Non-pigmented ciliary epithelial cell (primary cell): ENCODE data around the gene ZBED5.

Experiments used
- DNase-seq: peaks from one replicate; pipeline ENCODE4 v3.0.0-alpha.2; 2010; ENCODE audit warnings: low read depth

The ZBED5 gene

DNA sequence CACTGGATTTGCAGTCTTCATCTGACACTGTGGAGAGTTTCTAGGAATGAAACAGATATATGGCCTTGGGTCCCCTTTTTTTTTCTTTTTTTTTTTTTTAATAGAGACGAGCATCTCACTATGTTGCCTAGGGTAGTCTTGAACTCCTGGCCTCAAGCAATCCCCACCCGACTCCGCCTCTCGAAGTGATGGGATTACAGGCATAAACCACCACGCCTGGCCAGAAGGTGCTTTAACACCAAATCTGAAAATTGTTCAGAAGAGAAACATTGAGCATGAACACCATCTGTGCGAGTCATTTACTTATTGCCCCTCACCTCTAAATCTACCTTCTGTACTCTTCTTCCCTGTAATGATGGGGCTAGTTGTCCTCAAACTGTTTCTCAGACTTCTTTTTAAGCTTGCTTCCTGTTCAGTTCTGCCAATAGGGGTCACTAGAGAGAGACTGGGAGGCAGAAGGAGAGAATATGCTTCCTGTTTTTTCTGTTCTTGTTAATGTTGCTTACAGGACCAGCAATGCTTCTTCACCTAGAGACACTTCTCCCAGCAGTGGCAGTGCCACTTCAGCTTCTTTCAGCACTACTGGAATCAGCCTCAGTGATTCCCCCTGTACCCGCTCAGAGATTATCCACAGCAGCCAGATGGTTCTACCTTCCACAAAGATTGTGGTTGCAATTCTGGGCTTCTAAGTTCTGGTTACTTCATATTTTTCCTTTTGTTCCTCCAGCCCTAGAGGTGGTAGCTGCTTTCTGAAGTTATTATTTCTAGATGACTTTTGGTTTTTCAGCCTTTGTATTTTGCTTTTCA, 20.8 kb upstream of the ZBED5 start:
- no peak for DNase-seq

DNA sequence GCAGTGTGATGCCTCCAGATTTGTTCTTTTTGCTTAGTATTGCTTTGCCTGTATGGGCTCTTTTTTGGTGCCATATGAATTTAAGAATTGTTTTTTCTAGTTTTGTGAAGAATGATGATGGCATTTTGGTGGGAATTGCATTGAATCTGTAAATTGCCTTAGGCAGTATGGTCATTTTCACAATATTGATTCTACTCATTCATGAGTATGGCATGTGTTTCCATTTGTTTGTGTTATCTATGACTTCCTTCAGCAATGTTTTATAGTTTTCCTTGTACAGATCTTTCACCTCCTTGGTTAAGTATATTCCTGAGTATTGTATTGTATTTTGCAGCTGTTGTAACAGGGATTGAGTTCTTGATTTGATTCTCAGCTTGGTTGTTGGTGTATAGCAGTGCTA, 18.3 kb upstream of the ZBED5 start:
- DNase-seq: no peak

DNA sequence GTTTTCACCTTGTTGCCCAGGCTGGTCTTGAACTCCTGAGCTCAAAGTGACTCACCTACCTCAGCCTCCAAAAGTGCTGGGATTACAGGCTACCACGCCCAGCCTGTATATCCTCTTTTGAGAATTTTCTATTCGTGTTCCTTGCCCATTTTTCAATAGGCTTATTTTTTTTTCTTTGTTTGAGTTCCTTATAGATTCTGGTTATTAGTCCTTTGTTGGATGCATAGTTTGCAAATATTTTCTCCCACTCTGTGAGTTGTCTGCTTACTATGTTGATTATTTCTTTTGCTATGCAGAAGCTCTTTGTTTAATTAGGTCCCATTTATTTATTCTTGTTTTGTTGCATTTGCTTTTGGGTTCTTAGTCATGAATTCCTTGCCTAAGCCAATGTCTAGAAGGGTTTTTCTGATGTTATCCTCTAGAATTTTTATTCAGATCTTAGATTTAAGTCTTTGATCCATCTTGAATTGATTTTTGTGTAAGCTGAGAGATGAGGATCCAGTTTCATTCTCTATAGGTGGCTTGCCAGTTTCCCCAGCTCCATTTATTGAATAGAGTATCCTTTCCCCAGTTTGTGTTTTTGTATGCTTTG, 17.7 kb upstream of the ZBED5 start:
- no peak for DNase-seq

DNA sequence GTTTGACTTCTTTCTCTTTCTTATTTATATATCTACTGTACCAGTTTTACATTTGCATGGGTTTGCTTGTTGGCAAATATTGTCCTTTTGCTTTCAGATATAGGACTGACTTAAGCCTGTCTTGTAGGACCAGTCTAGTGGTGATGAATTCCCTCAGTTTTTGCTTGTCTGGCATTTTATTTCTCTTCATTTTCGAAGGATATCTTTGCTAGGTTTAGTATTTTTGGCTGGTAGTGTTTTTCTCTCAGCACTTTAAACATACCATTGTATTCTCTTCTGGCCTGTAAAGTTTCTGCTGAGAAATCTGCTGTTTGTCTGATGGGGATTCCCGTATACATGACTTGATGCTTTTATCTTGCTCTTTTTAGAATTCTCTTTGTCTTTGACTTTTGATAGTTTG, 14.2 kb upstream of the ZBED5 start:
- no peak for DNase-seq

DNA sequence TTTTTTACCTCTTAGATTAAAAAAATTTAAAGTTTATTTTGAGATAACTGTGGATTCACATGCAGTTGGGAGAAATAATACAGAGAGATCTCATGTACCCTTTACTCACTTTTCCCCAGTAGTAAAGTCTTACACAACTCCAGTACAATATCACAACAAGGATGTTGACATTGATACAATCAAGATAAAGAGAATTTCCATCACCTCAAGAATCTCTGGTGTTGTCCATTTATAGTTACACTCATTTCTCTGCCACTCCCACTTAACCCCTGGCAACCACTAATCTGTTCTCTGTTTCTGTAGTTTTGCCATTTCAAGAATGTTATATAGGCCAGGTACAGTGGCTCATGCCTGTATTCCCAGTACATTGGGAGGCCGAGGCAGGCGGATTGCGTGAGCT, 10.5 kb upstream of the ZBED5 start:
- no peak for DNase-seq

DNA sequence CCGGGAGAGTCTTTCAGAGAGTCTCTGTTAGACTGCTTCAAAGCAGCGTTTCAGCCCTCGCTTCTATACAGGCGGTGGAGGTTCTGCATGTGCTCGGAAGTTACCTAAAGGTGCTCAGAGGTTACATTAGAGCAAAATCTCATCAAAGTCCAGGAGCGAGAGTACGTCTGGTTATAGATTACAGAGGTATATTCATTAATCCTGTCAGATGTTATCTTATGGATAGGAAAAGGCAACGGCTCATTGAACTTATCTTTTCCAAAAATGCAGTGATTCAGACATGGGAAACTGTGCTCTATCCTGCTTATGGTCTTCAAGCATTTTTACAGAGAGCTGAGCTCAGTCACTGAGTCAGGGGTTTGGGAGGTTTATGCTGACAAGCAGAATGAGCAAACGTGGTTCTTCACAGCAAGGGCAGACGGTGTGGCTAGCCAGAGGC, 9.1 kb upstream of the ZBED5 start:
- DNase-seq: peak; percentile 68

DNA sequence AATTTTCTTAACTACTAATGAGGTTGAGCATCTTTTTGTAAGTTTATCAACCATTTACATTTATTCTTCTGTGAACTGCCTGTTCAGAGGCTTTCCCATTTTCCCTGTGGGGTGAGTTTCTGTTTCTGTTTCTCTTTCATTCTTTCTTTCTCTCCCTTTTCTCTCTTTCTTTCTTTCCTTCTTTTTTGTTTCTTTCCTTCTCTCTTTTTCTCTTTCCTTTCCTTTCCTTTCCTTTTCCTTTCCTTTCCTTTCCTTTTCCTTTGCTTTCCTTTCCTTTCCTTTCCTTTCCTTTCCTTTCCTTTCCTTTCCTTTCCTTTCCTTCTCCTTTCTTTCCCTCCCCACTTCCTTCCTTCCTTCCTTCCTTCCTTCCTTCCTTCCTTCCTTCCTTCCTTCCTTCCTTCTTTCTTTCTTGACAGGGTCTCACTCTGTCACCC, 8.0 kb upstream of the ZBED5 start:
- no peak for DNase-seq

DNA sequence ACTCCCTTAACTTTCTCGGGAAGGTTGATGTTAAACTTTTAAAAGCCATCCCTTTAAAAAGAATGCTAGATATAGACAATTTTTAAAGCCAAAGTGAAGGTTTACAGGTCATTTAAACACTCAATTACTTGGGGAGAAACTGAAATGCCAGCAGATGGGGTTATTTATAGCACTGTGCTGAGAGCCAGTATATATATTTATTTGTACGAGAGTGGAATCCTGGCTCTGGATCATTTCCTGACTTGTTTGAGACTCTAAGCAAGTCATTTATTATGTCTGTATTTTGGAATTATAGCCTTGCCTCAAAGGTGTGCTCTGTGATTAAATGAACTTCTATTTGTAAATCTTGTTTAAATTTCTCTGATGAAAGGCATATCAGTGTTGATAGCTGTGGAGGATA, 6.8 kb upstream of the ZBED5 start:
- no peak for DNase-seq

DNA sequence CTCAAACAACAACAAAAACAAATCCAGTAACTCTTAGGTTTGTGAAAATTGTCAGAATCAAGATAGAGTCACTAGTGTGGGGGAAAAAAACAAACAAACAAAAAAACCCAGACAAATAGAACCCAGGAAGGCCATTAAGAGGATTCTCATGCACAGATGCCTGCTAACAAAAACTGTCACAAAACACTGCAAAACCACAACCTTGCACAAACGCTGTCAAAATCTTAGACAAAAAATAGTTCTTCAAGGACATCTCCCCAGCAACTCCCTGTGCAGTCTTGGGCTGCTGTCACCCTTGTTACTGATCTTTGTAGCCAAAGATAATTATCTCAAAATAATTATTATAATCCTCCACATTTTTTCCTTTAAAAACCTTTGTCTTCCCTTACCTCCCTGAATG, 4.6 kb upstream of the ZBED5 start:
- DNase-seq: no peak

DNA sequence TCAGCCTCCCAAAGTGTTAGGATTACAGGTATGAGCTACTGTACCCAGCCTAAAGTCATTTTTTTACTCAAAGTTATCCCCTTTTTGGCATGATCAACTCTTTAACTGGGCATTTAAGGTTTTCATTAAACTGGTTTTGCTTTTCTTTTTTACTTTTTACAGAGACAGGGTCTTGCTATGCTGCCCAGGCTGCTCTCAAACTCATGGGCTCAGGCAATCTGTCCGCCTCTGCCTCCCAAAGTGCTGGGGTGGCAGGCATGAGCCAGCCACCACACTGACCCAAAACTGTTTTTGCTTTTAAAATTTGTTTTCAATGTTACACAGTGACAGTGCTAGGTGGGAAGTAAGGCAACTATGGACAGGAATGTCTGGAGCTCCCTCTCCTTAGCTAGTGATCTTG, 3.9 kb upstream of the ZBED5 start:
- no peak for DNase-seq

DNA sequence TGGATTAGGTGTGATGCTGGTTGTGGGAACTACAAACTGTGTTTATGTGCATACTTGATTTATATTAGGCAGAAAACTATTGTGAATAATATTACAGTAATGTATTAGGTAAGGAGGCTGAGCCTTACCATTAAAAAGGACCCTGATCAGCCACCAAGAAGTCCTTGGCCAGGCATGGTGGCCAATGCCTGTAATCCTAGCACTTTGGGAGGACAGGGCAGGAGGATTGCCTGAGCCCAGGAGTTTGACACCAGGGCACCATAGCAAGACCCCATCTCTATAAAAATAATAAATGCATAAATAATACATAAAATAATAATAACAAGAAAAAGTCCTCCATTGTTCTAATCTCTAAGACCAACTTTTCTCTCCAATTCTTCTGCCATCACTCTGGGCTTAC, 3.2 kb upstream of the ZBED5 start:
- DNase-seq: no peak

DNA sequence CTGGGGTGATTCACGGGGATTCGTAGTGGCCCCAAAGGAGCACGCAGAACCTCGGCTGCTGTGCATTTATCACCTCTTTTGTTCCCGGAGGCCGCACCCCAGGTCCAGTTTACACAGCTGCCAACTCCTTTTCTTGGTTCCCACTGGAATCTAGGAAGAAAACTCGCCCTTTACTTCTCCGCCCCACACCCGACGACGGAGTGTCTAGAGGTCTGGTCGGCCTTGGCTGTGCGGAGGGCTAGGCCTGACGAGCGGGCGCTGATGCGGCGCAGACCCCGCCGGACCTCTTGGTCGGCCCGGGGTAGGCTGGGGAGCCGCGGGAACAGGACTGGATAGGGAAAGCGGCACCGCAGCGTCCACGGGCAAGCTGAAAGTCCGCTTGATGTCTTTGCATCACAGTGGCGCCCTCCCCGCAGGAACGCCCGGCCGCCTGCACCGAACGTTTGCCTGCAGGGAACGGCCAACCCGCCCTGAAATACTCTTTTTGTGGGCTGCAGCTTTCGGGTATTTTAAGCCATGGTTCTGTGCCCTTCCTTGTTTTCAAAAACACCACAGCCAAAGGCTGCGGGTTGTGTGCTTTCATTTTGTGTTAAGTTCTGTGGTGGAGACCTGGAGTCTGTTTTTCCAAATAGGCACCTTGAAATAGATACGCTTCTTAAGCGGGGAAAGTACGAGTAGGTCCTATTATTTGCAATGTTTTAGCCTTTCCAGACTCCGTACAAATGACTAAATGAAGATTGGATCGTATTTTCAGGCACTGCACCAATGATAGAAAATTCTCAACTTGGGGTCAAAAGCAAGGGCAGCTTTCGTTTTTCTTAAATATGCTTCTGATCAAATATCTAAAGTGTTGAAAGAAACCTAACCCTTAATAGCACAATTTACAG, 829 bp upstream of the ZBED5 start:
- DNase-seq: no peak

DNA sequence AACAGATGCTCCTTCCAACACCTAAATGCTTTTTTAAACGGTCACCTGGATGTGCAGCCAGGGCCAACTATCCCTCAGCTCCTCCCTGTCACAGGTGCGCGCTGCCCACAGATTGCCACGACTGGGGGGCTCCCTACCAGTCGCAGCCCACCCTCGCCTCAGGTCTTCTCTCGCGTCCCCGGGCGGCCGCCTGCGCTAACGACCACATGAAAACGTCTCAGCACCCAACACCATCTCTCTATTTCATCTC, 469 bp downstream of the ZBED5 start:
- DNase-seq: no peak

DNA sequence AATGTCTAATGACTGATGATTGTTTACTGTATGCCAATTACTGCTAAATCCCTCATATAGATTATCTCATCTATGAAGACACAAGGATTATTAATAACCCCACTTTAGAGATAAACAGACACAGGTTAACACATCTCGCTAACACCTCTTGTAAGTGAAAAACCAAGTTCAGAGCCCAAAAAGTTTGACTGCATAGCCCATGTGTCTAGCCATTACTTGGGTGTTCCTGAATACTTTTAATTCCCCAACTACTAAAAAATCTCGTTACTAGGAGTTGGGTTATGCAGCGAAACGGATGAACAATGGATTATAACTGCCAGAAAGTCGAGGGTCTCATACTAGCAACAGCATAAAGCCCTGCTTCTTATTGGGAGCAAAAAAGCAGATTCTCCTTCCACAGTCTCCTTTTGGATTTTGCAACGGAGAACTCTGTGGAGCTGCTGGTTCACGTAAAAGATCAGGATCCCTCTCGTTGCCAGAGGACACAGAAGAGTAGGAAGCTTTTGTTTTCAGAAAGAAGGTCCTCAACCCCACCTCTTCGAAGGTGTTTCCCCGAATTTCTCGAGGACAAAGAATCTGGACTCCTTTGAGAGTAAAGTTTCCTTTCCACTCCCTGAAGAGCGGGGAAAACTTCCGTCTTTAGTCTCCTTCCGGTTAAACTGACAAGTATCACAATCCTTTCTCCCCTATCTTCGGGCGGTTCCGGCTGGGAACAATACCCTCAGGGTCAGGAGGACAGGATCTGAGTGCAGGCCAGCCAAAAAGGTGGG, 979 bp downstream of the ZBED5 start:
- DNase-seq: no peak

DNA sequence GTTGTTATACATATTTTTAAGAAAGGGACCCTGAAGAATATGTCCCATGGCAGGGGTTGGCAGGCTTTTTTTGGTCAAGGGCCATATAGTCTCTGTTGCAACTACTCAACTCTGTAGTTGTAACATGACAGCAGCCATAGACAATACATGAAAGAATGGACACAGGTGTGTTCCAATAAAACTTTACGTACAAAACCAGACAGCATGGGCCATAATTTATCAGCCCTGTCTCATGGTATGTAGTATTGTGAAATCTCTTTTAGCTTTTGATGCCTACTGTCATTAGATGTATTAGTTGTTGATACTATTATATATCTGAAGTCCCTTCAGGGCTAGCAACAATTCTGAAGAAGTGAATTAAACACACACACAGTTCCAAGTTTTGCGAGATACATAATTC, 2.6 kb downstream of the ZBED5 start:
- no peak for DNase-seq

DNA sequence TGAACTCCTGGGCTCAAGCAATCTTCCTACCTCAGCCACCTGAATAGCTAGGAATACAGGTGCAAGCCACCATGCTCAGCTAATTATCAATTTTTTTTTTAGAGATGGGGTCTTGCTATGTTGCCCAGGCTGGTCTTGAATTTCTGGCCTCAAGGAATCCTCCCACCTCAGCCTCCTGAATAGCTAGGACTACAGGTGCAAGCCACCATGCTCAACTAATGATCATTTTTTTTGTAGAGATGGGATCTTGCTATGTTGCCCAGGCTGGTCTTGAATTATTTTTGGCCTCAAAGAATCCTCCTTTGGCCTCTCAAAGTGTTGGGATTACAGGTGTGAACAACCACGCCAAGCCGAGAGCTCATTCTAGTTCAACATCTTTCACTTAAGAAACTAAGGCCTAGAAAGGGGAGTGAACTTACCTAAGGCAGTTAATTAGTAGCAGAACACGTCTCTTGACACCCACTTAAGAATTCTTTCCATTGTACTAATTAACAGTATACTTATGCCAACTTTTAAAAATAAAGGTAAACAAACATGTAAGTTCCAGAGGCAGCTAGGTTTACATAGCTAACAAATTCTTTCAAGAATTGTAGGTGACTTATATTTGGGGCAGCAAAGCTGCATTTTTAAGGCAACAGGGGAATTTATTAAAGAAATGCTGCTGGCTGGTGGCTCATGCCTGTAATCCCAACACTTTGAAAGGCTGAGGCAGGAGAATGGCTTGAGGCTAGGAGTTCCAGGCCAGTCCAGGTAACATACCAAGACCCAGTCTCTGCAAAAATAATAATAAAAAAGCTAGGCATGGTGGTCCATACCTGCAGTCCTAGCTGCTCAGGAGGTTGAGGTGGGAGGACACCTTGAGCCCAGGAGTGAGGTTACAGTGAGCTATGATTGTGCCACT, 9.6 kb downstream of the ZBED5 start:
- DNase-seq: no peak

DNA sequence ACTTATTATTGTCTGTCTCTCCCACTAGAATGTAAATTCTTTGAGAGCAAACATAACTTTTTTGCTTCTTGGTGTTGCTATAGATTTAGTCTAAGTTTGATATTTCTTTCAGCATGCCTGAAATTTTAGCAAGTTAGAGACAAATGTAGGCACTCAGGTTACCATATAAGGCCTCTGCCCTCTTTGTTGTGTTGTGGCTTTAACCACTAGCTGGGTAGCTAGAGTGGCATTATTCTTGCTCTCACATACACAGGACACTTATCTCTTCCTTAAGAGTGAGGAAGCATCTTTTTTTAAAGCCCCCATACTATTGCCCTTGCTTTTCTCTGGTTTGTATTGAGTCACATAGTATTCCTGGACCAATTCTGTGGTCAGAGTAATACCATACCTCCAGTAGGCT, 11.2 kb downstream of the ZBED5 start:
- DNase-seq: no peak

DNA sequence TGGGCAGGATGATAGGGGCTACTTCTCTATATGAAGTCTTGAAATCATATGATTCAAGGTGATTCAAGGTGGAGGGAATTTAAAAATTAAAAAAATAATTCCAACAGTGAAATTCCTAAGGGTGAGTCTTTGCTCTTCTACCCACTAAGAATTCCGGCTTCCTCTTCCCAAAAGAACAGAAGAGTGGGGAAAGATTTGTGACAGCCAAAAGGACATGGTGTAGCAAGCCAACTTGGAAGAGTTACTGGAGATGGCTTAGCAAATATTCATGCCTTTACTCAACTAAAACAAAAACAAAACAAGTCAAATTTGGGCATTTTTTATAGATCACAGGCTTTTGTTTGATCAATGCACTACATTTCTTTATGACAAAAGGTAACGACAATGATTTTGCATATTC, 12.3 kb downstream of the ZBED5 start:
- DNase-seq: no peak

DNA sequence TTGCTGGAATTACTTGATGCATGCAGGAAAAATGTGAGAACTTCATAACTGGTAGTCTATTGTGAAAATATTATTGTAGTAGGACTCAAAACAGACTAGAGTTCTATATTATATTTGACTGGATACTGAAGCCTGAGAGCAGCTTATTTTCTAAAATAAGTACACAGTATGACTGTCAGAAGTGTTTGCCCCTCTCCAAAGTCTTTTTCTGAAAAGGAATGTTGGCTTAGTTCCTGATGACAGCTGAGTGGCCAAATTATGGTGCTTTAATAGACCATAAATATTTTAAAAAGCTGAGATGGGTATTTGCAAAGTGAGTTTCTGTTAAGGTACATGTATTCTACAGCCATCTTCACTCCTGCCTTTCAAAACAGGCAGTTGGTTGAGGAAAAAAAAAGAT, 13.1 kb downstream of the ZBED5 start:
- no peak for DNase-seq

DNA sequence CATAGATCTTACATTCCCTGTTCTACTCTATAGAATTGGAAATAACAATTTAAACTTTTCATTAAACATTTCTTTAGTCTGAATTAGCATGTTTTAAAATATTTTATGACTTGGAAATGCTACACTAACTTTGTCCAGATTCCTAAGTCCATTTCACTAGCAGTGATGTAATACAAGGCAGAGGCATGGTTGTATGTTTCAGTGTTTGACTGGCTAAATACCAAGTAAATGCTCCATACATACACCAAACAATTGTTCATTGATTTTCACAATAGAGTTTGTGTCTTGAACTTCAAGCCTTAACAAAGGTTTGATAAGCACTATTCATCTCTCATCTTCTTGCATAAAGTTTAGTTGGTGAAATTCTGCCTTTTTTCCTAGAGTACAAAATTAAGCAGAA, 13.5 kb downstream of the ZBED5 start:
- no peak for DNase-seq

DNA sequence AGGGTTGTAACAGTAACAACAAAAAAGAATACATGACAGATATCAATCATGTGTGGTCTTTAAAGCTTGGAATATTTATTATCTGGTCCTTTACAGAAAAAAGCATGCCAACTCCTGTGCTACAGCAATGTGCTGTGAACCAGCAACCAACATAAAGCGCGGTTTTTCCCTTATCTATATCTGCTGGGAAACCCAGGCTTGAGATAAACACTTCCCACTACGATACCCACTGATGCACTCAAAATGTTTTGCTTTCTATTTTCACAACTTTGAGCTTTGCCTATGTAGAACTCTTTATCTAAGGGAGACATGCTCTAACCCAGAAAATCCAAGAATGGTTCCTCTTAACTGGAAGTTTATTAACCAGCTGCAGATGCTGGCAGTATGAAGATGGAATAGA, 19.0 kb downstream of the ZBED5 start:
- DNase-seq: no peak

DNA sequence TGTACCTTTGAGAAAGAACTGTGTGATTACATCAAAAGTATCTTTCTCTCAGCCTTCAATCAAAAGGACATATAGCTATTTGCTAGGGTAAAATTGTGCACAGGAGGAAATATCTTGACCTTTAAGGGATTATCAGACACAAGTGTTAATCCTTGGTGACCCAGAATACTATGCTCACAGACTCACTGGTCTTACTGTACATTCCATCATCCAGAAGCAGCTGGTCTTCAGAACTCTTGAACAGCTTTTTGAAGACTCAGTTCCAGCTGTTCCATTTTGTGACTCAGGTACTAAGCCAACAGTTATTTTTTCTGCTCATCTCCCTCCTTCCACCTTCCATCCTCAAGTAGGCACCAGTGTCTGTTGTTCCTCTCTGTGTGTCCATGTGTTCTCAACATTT, 19.8 kb downstream of the ZBED5 start:
- no peak for DNase-seq
